ENCODE data around the gene MTCP1. TPM values are rescaled to one million over a fixed set of nuclear protein-coding genes. Genes with fewer than 3 reads are reported as not detected.
A peak's percentile ranks its signal among the peaks of the same experiment; 100 is the strongest.

MTCP1 gene
- total and polyA plus RNA-seq, 10 of the 15 experiments (the other 5 are each of a cell fraction or from before 2014, with no cell fraction given) = 16.6 to 74.0 (median 30.9) TPM

GRCh38 chrX:155026727-155027508, 44.0 kb downstream of the MTCP1 start, which contains the start of gene FUNDC2 (continued):
- TF ChIP-seq MYC (IDR thresholded peaks at IDR 0.05; ENCODE audit: insufficient read depth, insufficient read length, insufficient replicate concordance, low read length, severe bottlenecking) = no peak
- TF ChIP-seq PAX5 (IDR thresholded peaks at IDR 0.05; ENCODE audit: borderline replicate concordance, low read depth, low read length) = no peak
- no peak for TF ChIP-seq TCF12 (IDR thresholded peaks at IDR 0.05; ENCODE audit: low read depth, low read length)
- TF ChIP-seq, protein P1, sequence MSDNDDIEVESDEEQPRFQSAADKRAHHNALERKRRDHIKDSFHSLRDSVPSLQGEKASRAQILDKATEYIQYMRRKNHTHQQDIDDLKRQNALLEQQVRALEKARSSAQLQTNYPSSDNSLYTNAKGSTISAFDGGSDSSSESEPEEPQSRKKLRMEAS (IDR thresholded peaks at IDR 0.05; ENCODE audit: low read depth, low read length) = peak; percentile 63; the same call in 1 of the 2 replicates
- no peak for TF ChIP-seq SIN3A (IDR thresholded peaks at IDR 0.05; ENCODE audit: low read depth, low read length)
- no peak for TF ChIP-seq ZNF274 (IDR thresholded peaks at IDR 0.05; ENCODE audit: insufficient read depth, insufficient read length)
- peak; percentile 75 for TF ChIP-seq DPF2 (IDR thresholded peaks at IDR 0.05)
- no peak for TF ChIP-seq TARDBP (IDR thresholded peaks at IDR 0.05; ENCODE audit: borderline replicate concordance)
- peak; percentile 96 for TF ChIP-seq CHD2 (IDR thresholded peaks at IDR 0.05; ENCODE audit: borderline replicate concordance, low read depth, low read length)
- TF ChIP-seq PML (IDR thresholded peaks at IDR 0.05; ENCODE audit: low read length) = peak; percentile 59; the same call in 1 of the 2 replicates
- TF ChIP-seq TCF3 (IDR thresholded peaks at IDR 0.05; ENCODE audit: borderline replicate concordance, insufficient read depth, low read depth, low read length) = no peak
- peak; percentile 46; the same call in 1 of the 2 replicates for TF ChIP-seq ZBTB40 (IDR thresholded peaks at IDR 0.05; ENCODE audit: borderline replicate concordance)
- TF ChIP-seq BRCA1 (IDR thresholded peaks at IDR 0.05; ENCODE audit: low read depth, low read length) = peak; percentile 54; the same call in 1 of the 2 replicates
- TF ChIP-seq TCF7 (IDR thresholded peaks at IDR 0.05; ENCODE audit: borderline replicate concordance) = no peak
- TF ChIP-seq, protein P2, sequence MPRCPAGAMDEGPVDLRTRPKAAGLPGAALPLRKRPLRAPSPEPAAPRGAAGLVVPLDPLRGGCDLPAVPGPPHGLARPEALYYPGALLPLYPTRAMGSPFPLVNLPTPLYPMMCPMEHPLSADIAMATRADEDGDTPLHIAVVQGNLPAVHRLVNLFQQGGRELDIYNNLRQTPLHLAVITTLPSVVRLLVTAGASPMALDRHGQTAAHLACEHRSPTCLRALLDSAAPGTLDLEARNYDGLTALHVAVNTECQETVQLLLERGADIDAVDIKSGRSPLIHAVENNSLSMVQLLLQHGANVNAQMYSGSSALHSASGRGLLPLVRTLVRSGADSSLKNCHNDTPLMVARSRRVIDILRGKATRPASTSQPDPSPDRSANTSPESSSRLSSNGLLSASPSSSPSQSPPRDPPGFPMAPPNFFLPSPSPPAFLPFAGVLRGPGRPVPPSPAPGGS (IDR thresholded peaks at IDR 0.05; ENCODE audit: borderline replicate concordance, insufficient read depth, low read depth, low read length, poor library complexity, severe bottlenecking) = peak; percentile 41
- TF ChIP-seq WRNIP1 (IDR thresholded peaks at IDR 0.05; ENCODE audit: borderline replicate concordance, low read depth, low read length) = no peak
- no peak for TF ChIP-seq SPI1 (IDR thresholded peaks at IDR 0.05; ENCODE audit: borderline replicate concordance, insufficient read depth, low read depth, low read length)
- no peak for TF ChIP-seq JUND (IDR thresholded peaks at IDR 0.05; ENCODE audit: low read depth, low read length)
- TF ChIP-seq SKIL (IDR thresholded peaks at IDR 0.05; ENCODE audit: low read depth, poor library complexity, severe bottlenecking) = no peak
- TF ChIP-seq SIX5 (IDR thresholded peaks at IDR 0.05; ENCODE audit: low read depth, low read length, severe bottlenecking) = no peak

Data from GM12878 (cell line).